Spleen (tissue), 11 donors: Measurements from ENCODE around the gene RIOK2. TPM values are rescaled to one million over a fixed set of nuclear protein-coding genes. Genes with fewer than 3 reads are reported as not detected.

ENCODE experiments used
- DNase-seq: peaks from one replicate; pipeline ENCODE4 v3.0.0-alpha.2; 2020
- H3K27ac ChIP-seq, 8 donors: fragments of 200-600 bp; sonication (generic) in 7 of 8; 1 replicate in 4 of 8; 2 replicates in 4 of 8; pipeline versions ENCODE4 v1.5.0 to v1.8.0; 2016 to 2021; ENCODE audit warnings: inconsistent platforms in 4 of 8, mild to moderate bottlenecking in 4 of 8, moderate library complexity in 1 of 8
- H3K27me3 ChIP-seq, 7 donors: fragments of 200-600 bp; sonication (generic) in 6 of 7; replicated peaks in 1 of 7; 1 replicate in 4 of 7; 2 replicates in 3 of 7; pipeline versions ENCODE4 v1.5.0 to v1.8.0; 2016 to 2021; ENCODE audit warnings: inconsistent platforms in 3 of 7, mild to moderate bottlenecking in 1 of 7
- H3K36me3 ChIP-seq, 6 donors: fragments of 200-600 bp; sonication (generic) in 5 of 6; 1 replicate in 4 of 6; 2 replicates in 2 of 6; pipeline versions ENCODE4 v1.5.0 to v1.8.0; 2016 to 2021; ENCODE audit warnings: inconsistent platforms in 2 of 6
- H3K4me1 ChIP-seq, 6 donors: fragments of 200-600 bp; sonication (generic) in 5 of 6; 1 replicate in 3 of 6; 2 replicates in 3 of 6; pipeline versions ENCODE4 v1.5.0 to v1.8.0; 2016 to 2021; ENCODE audit warnings: inconsistent platforms in 3 of 6
- H3K4me3 ChIP-seq, 8 donors: fragments of 200-600 bp; sonication (generic) in 7 of 8; 1 replicate in 4 of 8; 2 replicates in 4 of 8; pipeline versions ENCODE4 v1.5.0 to v1.8.0; 2016 to 2021; ENCODE audit warnings: inconsistent platforms in 4 of 8, mild to moderate bottlenecking in 4 of 8, moderate library complexity in 2 of 8
- H3K9me3 ChIP-seq, 8 donors: fragments of 200-600 bp; sonication (generic) in 7 of 8; 1 replicate in 4 of 8; 2 replicates in 4 of 8; pipeline versions ENCODE4 v1.5.0 to v1.8.0; 2016 to 2021; ENCODE audit warnings: inconsistent platforms in 4 of 8
- POLR2A ChIP-seq, 3 donors: fragments of 450-650 bp; IDR thresholded peaks; one replicate each; pipeline ENCODE4 v1.5.1; 2017; ENCODE audit warnings: antibody characterized with exemption in 3 of 3, mild to moderate bottlenecking in 1 of 3
- POLR2AphosphoS5 ChIP-seq, 3 donors: sonication (generic); formaldehyde crosslinking; IDR thresholded peaks; one replicate each; pipeline ENCODE4 v1.5.1; 2017; ENCODE audit warnings: antibody characterized with exemption in 3 of 3
- WGBS, 5 donors: extraction: QIAGEN DNeasy Blood & Tissue Kit in 3 of 5; methylation state at CpG; one replicate each; pipeline versions ENCODE4 v1.1.5 to v1.1.7; 2013 to 2018; 5-methylcytosine and 5-hydroxymethylcytosine counted together
- intact Hi-C: fragments of 100-400 bp; cut with DNase I; formaldehyde crosslinking; loops from one replicate; pipeline ENCODE4 v1.15.0; 2023; ENCODE audit warnings: low total_unique reads
- polyA plus RNA-seq, 3 donors: library from polyadenylated mRNA; stranded (reverse); fragments of 200-250 nt; gene quantifications; one replicate each; pipeline ENCODE4 v1.2.1, GENCODE V29; 2013
- total RNA-seq, 7 donors: library from RNA; depleted of rRNA in 3 of 7; stranded (reverse); fragments of >200 nt in 3 of 7; fragmentation: NEBNext Ultra II Directional in 4 of 7; extraction: Animal tissue kit (Norgen Biotek cat#: 25700) in 4 of 7; gene quantifications; one replicate each; pipeline versions ENCODE4 v1.1.0 to v1.2.1, GENCODE V29; 2016 to 2021
- TF ChIP-seq, protein P1 (sequence below), 11 experiments: fragments of 200-600 bp in 7 of 11; fragments of 450-650 bp in 4 of 11; sonication (generic) in 4 of 11; IDR thresholded peaks in 8 of 11; conservative IDR thresholded peaks in 3 of 11; 1 replicate in 7 of 11; 2 replicates in 4 of 11; pipeline versions ENCODE4 v1.4.0 to v1.8.0; 2016 to 2021; ENCODE audit warnings: antibody characterized with exemption in 11 of 11, inconsistent platforms in 4 of 11, mild to moderate bottlenecking in 1 of 11
- donor health status: healthy with polysubstance abuse.
- donor health status: DM: no; HTN: no; CAD: no; lungs with moderate emphysema.
- donor health status: DM: no; HTN: no; CAD: no.
- donor health status: Bipolar disorder and iron deficiency.
- donor health status: healthy.
- donor health status: DM: no; HTN: no; CAD: no.
- donor health status: DM: yes; HTN: yes; CAD: no.

RIOK2 gene
- total and polyA plus RNA-seq, 10 donors: 8.5 to 30.0 (median 16.7) TPM

DNA sequence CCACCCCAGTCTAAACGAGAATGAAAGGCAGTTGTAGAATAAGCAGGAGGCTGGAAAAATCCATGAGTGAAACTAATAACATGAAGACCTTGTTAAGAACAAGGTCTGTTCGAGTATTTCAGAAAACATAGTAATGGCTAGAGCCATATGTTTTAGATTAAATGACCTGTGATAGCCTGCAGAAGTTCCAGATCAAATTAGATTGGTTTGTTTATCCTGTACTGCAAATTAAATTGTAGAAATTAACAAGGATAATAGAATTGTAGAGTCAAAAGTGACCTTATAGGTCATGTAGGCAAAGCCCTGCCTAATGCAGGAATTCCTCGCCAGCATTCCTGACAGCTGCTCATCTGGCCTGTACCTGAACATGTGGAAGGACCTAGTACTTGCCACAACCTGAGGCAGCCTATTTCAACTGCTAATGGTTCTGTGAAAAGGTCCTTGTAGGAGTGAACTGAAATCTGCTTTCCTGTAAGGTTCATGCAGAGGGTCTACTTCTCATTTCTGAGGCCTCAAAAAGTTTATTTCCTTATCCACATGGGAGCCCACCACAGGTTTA, 57.8 kb downstream of the RIOK2 start:
- DNase-seq: no peak
- no peaks in the 10 kb centered on the region for H3K27me3 ChIP-seq
- H3K27ac ChIP-seq: no peak overlapping the region
- 75 to 85% (median 77%) methylated on average over 3 of the region's 3 CpGs for WGBS, 5 donors
- no peaks in the 10 kb centered on the region for H3K4me1 ChIP-seq
- H3K9me3 ChIP-seq: no peaks in the 10 kb centered on the region
- no peaks in the 10 kb centered on the region for H3K36me3 ChIP-seq
- no peak overlapping the region for H3K4me3 ChIP-seq
- intact Hi-C loops: no loop called here
- no peak for TF ChIP-seq POLR2A (IDR thresholded peaks at IDR 0.05)
- TF ChIP-seq, protein P1, sequence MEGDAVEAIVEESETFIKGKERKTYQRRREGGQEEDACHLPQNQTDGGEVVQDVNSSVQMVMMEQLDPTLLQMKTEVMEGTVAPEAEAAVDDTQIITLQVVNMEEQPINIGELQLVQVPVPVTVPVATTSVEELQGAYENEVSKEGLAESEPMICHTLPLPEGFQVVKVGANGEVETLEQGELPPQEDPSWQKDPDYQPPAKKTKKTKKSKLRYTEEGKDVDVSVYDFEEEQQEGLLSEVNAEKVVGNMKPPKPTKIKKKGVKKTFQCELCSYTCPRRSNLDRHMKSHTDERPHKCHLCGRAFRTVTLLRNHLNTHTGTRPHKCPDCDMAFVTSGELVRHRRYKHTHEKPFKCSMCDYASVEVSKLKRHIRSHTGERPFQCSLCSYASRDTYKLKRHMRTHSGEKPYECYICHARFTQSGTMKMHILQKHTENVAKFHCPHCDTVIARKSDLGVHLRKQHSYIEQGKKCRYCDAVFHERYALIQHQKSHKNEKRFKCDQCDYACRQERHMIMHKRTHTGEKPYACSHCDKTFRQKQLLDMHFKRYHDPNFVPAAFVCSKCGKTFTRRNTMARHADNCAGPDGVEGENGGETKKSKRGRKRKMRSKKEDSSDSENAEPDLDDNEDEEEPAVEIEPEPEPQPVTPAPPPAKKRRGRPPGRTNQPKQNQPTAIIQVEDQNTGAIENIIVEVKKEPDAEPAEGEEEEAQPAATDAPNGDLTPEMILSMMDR (IDR thresholded peaks at IDR 0.05 in 8 of 11, conservative IDR thresholded peaks at IDR 0.05 in 3 of 11): no peak
- TF ChIP-seq POLR2AphosphoS5 (IDR thresholded peaks at IDR 0.05): no peak

GRCh38 chr5:97124335-97124734, 58.7 kb downstream of the RIOK2 start:
- intact Hi-C loops: no loop called here
- no peaks in the 10 kb centered on the region for H3K4me1 ChIP-seq
- 80 to 92% (median 86%) methylated on average over 2 of the region's 2 CpGs for WGBS, 5 donors
- no peaks in the 10 kb centered on the region for H3K9me3 ChIP-seq
- TF ChIP-seq, protein P1 (IDR thresholded peaks at IDR 0.05 in 8 of 11, conservative IDR thresholded peaks at IDR 0.05 in 3 of 11): no peak
- TF ChIP-seq POLR2AphosphoS5 (IDR thresholded peaks at IDR 0.05) (no peak), POLR2A (IDR thresholded peaks at IDR 0.05) (no peak)
- no peaks in the 10 kb centered on the region for H3K36me3 ChIP-seq
- H3K27ac ChIP-seq: no peak overlapping the region
- no peaks in the 10 kb centered on the region for H3K27me3 ChIP-seq
- no peak overlapping the region for H3K4me3 ChIP-seq
- DNase-seq: no peak

GRCh38 chr5:97121848-97122247, 61.2 kb downstream of the RIOK2 start:
- H3K9me3 ChIP-seq: no peaks in the 10 kb centered on the region
- TF ChIP-seq, protein P1 (IDR thresholded peaks at IDR 0.05 in 8 of 11, conservative IDR thresholded peaks at IDR 0.05 in 3 of 11): no peak
- TF ChIP-seq POLR2A (IDR thresholded peaks at IDR 0.05): no peak
- TF ChIP-seq POLR2AphosphoS5 (IDR thresholded peaks at IDR 0.05): no peak
- WGBS, 5 donors: 87 to 98% (median 94%) methylated on average over 5 of the region's 5 CpGs
- no peak for DNase-seq
- H3K27me3 ChIP-seq: no peaks in the 10 kb centered on the region
- H3K4me1 ChIP-seq: peaks cover 0 to 6% (median 0%) of the 10 kb centered on the region in 6 donors
- no peak overlapping the region for H3K27ac ChIP-seq
- intact Hi-C loops: no loop called here
- no peaks in the 10 kb centered on the region for H3K36me3 ChIP-seq
- H3K4me3 ChIP-seq: no peak overlapping the region

DNA sequence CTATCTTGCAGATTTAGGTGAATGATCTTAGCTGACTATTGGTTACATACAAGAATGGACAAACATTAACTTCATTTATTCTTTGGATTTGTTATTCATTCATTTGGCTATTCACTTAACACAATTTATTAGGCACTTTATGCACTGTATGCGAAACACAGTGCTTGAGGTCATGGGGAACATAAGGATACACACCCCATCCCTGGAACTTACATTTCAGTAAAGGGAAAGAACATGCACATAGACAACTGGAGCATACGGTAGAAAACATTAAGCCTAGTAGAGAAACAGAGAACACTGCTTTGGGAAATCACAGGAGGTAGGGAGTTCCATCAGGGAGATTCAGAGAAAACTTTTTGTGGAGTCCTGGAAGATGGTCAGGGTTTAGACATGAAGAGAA, 62.9 kb downstream of the RIOK2 start:
- whole genome bisulfite sequencing, 5 donors: 49 to 70% (median 65%) methylated on average over 2 of the region's 2 CpGs

More for the DNA sequence above, 62.9 kb downstream of the RIOK2 start:
- Histone ChIP-seq H3K9me3 (no peaks in the 10 kb centered on the region), H3K27me3 (no peaks in the 10 kb centered on the region), H3K4me1 (peaks cover 0 to 6% (median 0%) of the 10 kb centered on the region in 6 donors), H3K27ac (no peak overlapping the region), H3K4me3 (no peak overlapping the region), H3K36me3 (no peaks in the 10 kb centered on the region)
- intact Hi-C loops: no loop called here
- TF ChIP-seq POLR2A (IDR thresholded peaks at IDR 0.05) (no peak), POLR2AphosphoS5 (IDR thresholded peaks at IDR 0.05) (no peak)
- TF ChIP-seq, protein P1 (IDR thresholded peaks at IDR 0.05 in 8 of 11, conservative IDR thresholded peaks at IDR 0.05 in 3 of 11): no peak
- DNase-seq: no peak
